ENCODE data around the gene PDGFB.

The PDGFB gene

GRCh38 chr22:39227542-39228272 lies 17.1 kb downstream of the PDGFB start:
- no peak overlapping the region for H3K4me3 ChIP-seq (replicated peaks; ENCODE audit: low read depth, low read length)
- no peaks in the 10 kb centered on the region for H3K36me3 ChIP-seq (ENCODE audit: control insufficient read depth, insufficient read depth, low read length)
- no peaks in the 10 kb centered on the region for H3K27me3 ChIP-seq (replicated peaks; ENCODE audit: control insufficient read depth, insufficient read depth, low read length)
- TF ChIP-seq, protein P1, sequence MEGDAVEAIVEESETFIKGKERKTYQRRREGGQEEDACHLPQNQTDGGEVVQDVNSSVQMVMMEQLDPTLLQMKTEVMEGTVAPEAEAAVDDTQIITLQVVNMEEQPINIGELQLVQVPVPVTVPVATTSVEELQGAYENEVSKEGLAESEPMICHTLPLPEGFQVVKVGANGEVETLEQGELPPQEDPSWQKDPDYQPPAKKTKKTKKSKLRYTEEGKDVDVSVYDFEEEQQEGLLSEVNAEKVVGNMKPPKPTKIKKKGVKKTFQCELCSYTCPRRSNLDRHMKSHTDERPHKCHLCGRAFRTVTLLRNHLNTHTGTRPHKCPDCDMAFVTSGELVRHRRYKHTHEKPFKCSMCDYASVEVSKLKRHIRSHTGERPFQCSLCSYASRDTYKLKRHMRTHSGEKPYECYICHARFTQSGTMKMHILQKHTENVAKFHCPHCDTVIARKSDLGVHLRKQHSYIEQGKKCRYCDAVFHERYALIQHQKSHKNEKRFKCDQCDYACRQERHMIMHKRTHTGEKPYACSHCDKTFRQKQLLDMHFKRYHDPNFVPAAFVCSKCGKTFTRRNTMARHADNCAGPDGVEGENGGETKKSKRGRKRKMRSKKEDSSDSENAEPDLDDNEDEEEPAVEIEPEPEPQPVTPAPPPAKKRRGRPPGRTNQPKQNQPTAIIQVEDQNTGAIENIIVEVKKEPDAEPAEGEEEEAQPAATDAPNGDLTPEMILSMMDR (IDR thresholded peaks at IDR 0.05; ENCODE audit: insufficient read depth, low read length, poor library complexity, severe bottlenecking) = no peak
- DNase-seq (ENCODE audit: extremely low read depth, insufficient read length) = no peak

DNA sequence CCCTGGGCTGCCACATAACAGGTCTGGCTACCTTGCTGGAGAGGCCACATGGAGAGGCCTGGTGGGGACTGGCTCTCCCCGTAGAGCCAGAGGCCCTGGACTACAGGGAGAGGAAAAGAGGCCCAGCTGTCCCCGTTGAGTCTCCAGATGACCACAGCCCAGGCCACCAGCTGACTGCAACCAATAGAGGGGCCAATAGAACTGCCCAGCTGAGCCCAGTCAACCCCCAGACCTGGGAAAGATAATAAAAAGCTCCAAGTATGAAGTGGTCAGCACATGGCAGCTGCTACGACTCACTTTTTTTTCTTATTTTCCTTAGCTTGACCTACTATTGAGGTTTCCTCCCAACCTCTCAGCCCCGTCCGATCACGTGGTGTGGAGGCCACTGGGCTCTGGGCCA lies 18.4 kb downstream of the PDGFB start:
- Histone ChIP-seq H3K27me3 (replicated peaks; ENCODE audit: control insufficient read depth, insufficient read depth, low read length) (no peaks in the 10 kb centered on the region), H3K4me3 (replicated peaks; ENCODE audit: low read depth, low read length) (no peak overlapping the region), H3K36me3 (ENCODE audit: control insufficient read depth, insufficient read depth, low read length) (no peaks in the 10 kb centered on the region)
- no peak for DNase-seq (ENCODE audit: extremely low read depth, insufficient read length)
- TF ChIP-seq, protein P1 (IDR thresholded peaks at IDR 0.05; ENCODE audit: insufficient read depth, low read length, poor library complexity, severe bottlenecking) = no peak

DNA sequence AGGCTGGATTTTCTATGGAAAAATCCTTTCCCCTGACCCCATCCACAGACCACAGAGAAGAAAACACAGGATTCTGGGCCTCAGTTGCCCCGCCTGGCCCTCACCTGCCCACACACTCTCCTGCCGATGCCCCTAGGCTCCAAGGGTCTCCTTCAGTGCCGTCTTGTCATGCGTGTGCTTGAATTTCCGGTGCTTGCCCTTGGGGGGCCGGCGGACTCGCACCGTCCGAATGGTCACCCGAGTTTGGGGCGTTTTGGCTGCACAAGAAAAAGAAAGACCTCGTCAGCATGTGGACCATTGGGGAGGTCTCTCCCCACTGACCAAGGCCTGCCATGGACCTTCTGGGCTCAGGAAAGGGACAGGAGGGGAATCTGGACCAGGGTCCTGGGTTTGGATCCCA lies 19.2 kb downstream of the PDGFB start:
- no peaks in the 10 kb centered on the region for H3K36me3 ChIP-seq (ENCODE audit: control insufficient read depth, insufficient read depth, low read length)
- no peak overlapping the region for H3K4me3 ChIP-seq (replicated peaks; ENCODE audit: low read depth, low read length)

DNA sequence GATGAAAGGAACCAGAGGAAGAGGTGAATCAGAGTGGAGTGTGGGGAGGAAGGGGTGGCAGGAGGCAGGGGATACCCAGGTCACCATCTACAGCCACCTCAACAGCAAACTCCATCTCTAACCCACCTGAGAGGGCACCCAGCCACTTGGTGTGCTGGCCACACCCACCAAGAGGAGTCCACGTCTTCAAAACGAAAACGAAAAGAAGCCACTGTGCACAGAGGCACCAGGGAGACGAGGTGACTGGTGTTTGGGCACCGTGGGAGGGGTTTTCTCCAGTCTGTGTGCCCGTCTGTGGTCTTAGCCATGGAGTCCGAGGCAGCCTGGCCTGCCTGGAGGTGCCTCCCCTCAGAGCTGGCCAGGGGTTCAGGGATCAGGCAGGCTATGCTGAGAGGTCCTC lies 20.2 kb downstream of the PDGFB start:
- Histone ChIP-seq H3K27me3 (replicated peaks; ENCODE audit: control insufficient read depth, insufficient read depth, low read length) (no peaks in the 10 kb centered on the region), H3K36me3 (ENCODE audit: control insufficient read depth, insufficient read depth, low read length) (no peaks in the 10 kb centered on the region), H3K4me3 (replicated peaks; ENCODE audit: low read depth, low read length) (no peak overlapping the region)
- TF ChIP-seq, protein P1 (IDR thresholded peaks at IDR 0.05; ENCODE audit: insufficient read depth, low read length, poor library complexity, severe bottlenecking) = no peak
- DNase-seq (ENCODE audit: extremely low read depth, insufficient read length) = no peak

More for the DNA sequence above, 19.2 kb downstream of the PDGFB start:
- no peaks in the 10 kb centered on the region for H3K27me3 ChIP-seq (replicated peaks; ENCODE audit: control insufficient read depth, insufficient read depth, low read length)
- DNase-seq (ENCODE audit: extremely low read depth, insufficient read length) = no peak
- TF ChIP-seq, protein P1 (IDR thresholded peaks at IDR 0.05; ENCODE audit: insufficient read depth, low read length, poor library complexity, severe bottlenecking) = no peak

DNA sequence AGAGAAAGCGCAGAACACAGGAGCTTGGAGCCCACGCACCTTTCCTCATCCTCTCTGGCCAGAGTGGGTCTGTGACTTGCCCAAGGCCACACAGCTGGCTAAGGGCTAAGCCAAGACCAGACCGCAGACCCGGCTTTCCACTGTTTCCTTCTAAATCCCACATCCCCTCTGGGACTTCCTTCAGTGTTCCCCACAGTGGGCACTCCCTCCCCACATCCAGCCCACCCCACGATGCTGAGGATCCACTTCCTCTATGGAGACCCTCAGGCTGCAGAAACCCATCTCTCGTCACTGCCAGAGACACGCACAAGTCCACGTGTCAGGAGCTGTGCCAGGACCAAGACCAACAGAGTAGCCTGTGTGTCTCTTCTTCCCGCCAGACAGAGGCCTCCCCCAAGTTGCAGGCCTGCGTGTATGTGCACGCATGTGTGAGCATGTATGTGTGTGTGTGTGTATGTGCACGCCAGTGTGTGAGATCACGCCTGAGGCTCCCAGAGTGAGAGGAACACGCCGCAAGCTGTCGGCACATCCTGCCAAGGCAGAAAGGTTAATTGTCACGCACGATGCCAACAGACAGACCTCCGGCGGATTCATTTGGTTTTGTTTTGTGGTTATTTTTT lies 21.6 kb downstream of the PDGFB start:
- TF ChIP-seq, protein P1 (IDR thresholded peaks at IDR 0.05; ENCODE audit: insufficient read depth, low read length, poor library complexity, severe bottlenecking) = no peak
- Histone ChIP-seq H3K36me3 (ENCODE audit: control insufficient read depth, insufficient read depth, low read length) (no peaks in the 10 kb centered on the region), H3K27me3 (replicated peaks; ENCODE audit: control insufficient read depth, insufficient read depth, low read length) (no peaks in the 10 kb centered on the region), H3K4me3 (replicated peaks; ENCODE audit: low read depth, low read length) (no peak overlapping the region)
- no peak for DNase-seq (ENCODE audit: extremely low read depth, insufficient read length)
